HG02623 (cell line): ENCODE measurements around the gene PNCK.

Experiments
- ATAC-seq: cut with Tn5 transposase; IDR thresholded peaks from one replicate; pipeline ENCODE4 v1.9.1; 2021; ENCODE audit warnings: moderate library complexity; ENCODE audit not compliant: unreplicated experiment

The PNCK gene

GRCh38 chrX:153642655-153643430 lies 30.8 kb downstream of the PNCK start:
- ATAC-seq: no peak

DNA sequence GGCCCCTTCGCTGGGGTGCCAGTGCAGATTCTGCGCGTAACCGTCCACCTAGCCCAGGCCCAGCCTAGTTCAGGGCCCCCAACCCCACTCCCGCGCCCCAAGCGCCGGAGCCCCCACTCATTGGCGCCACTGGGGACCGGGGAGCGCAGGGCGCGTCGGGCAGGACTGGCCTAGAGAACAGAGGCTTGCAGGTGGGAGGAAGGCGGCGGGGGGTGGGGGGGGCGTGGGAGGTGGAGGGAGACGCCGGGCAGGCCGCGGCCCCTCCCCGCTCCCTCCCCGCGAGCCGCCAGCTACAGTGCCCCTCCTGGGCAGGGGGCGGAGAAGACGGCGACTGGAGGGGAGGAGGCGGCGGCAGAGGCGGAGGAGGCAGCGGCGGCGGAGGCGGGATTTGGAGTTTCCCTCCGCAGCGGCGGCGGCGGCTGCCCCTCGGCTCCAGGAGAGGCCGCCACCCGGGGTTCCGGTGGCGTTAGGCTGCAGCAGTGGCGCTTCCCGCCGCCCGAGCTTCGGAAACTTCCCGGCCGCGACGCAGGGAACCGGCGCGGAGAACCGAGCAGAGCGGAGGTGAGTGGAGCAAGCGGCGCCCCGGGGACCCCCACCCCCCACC lies 31.5 kb downstream of the PNCK start:
- no peak for ATAC-seq

GRCh38 chrX:153641627-153642026 lies 32.0 kb downstream of the PNCK start:
- ATAC-seq: no peak

DNA sequence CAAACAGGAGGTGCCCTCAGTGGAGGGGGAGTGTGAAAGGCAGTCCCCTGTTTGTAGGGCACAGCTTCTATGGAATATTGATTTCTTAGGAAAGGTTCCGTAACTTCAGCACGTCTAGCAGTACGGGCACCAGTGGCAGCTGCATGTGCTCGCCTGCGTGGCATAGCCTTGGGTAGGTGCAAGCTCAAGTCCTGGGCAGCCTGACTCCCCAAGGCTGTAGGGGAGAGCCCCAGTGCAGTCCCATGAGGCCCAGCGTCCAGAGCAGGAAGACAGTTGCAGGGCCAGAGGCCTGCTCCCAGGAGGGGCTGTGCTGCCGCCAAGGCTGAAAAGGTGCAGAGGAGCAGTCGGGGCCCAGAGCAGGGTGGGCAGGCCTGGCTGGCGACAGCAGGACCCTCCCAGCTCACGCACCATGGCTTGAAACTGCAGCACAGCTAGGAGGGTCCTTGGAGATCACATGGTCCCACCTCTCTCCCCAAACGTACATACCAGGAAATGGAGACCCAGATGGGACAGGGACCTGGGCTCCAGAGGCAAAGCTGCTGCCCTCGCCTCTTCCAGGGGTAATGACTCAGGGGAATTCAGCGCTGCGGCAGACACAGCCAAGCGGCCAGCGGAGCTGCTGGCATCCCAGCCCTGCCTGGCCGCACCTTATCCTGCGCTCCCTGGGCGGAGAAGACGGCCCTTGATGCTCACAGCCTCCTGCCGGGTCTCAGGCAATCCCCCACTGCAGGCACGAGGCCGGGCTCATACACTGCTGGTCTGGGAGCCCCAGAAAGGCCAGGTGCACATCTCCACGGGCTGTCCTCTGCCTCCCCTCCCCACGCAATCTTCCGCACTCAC lies 32.7 kb downstream of the PNCK start:
- no peak for ATAC-seq

DNA sequence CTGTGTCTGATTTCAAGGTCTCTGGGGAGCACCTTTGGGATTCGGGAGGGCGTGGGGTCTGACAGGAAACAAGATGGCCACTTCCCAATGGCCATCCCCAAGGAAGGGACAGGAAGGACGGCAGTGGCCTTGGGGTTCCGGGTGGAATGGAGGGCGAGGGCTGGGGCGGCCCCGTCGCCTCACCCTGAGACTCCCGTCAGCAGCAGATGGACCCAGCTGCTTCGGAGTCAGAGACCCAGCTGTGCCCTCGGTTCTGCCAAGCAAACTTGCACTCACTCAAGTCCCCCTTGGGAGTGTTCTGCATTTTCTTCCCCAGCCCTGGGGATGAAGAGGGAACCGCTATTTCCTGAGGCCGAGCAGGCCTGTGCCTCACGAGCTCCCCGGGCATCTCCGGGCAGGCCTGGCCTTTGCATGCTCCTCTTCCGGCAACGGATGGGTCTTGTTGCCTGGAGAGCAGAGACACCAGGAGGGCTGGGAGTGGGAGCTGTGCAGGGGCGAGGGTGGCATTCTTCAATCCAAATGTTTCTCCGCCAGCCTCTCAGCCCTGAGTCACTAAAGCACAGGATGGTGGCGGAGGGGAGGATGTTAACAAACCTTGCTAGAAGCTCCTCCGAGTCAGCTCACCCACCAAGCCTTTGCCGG lies 33.4 kb downstream of the PNCK start:
- no peak for ATAC-seq

GRCh38 chrX:153639177-153640044 lies 34.2 kb downstream of the PNCK start:
- ATAC-seq: no peak

- ATAC-seq: no peak
Observed at GRCh38 chrX:153638436-153639176, 35.0 kb downstream of the PNCK start.

DNA sequence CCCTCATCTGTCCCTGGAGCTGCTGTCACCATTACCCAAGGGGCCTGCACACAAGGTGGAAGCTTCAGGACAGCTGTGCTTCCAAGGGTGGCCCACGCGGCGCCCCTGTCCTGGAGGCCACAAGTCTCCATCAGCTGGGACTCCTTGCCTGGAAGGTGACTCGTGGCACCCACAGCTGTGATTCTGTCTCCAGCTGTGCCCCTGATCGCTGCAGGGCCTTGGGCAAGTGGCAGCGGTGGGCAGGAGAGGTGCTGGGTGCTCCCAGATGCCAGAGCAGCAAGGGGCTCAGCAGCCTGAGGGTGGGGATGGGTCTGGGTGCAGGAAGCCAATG lies 35.6 kb downstream of the PNCK start:
- ATAC-seq: no peak

GRCh38 chrX:153637121-153638040 lies 36.2 kb downstream of the PNCK start:
- ATAC-seq: no peak

DNA sequence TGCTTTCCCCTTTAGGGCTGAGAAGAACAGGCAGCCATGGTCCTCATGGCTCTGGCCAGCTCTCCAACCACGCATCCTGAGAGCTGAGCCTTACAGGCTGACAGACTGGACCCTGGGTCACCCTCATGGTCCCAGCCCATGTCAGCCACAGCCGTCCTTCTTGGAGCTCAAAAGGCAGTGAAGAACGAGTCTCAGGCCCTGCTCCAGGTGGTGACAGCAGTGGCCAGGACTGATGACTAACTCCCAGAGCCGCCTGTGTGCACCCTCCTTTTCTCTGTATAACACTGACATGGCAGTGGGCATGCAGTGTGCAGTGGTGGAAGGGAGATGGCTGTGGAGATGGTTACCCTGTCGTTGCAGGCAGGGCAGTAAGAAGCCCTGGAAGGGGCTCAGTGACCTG lies 36.9 kb downstream of the PNCK start:
- no peak for ATAC-seq

- ATAC-seq: no peak
Observed at GRCh38 chrX:153635788-153636668, 37.6 kb downstream of the PNCK start.

GRCh38 chrX:153635388-153635787 lies 38.2 kb downstream of the PNCK start:
- ATAC-seq: no peak

- ATAC-seq: no peak
Observed at GRCh38 chrX:153634832-153635231, 38.8 kb downstream of the PNCK start.

GRCh38 chrX:153634236-153634635 lies 39.4 kb downstream of the PNCK start:
- no peak for ATAC-seq

GRCh38 chrX:153633607-153634180 lies 39.9 kb downstream of the PNCK start:
- no peak for ATAC-seq

DNA sequence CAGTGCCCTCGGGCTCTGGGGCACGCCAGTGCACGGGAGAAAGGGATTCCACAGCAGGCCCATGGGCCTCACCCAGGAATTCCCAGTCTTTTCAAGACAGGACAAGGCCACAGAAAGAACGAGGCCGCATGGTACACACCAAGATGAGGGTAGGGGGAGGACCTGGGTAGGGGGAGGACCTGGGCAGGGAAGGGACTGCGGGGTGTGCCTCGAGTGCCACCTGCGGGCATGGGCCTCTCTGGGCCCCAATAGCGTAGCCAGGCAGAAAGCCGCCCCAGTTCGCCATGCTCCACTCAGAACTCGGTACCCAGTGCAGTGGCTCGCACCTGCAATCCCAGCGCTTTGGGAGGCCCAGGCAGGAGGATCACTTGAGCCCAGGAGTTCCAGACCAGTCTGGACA lies 40.6 kb downstream of the PNCK start:
- no peak for ATAC-seq

DNA sequence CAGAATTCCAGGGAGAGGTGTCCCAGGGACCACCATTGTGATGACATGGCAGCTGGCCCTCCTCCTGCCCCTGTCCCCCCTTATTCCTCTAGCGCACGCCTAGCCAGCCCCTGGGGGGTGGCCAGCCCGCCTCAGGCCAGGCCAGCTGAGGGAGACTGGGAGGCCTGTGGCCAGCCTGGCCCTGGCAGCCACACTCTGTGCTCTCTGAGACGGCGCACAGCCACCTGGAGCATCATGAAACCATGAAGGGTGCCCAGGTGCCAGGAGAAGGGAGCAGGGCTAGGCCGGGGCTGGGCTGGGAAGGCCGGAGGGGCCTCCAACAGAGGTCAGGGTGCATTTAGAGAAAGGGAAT lies 41.0 kb downstream of the PNCK start:
- ATAC-seq: no peak
